GDM1 (cell line): ENCODE results near the gene PSORS1C1.
A peak's percentile ranks its signal among the peaks of the same experiment; 100 is the strongest.
"Not testable (repeated sequence)": the region's sequence is repeated elsewhere in the genome, so short reads cannot be mapped to it uniquely, and the experiment has no call there.

ENCODE experiments used
- DNase-seq: peaks from one replicate; lab custom pipeline; 2025; lab: John Stamatoyannopoulos, UW

PSORS1C1 gene

GRCh38 chr6:31114541-31114878 is at the start of gene PSORS1C1:
Gene PSORS1C1, plus strand, starts transcription at chr6:31114800. Its CDS starts 14,833 bp downstream, at chr6:31129633.
- DNase-seq: no peak

- no peak for DNase-seq
These were observed 49.0 kb upstream of the PSORS1C1 start for GRCh38 chr6:31065556-31065955.

- not testable (repeated sequence) for DNase-seq
These were observed 47.6 kb upstream of the PSORS1C1 start for GRCh38 chr6:31067028-31067427.

GRCh38 chr6:31067891-31068668 is 46.5 kb upstream of the PSORS1C1 start:
- DNase-seq: not testable (repeated sequence)

GRCh38 chr6:31068669-31069340 is 45.8 kb upstream of the PSORS1C1 start:
- peak; percentile 51 for DNase-seq

GRCh38 chr6:31070711-31071197 is 43.8 kb upstream of the PSORS1C1 start:
- DNase-seq: peak; percentile 24

GRCh38 chr6:31074401-31074800 is 40.2 kb upstream of the PSORS1C1 start:
- no peak for DNase-seq

- DNase-seq: no peak
These were observed 39.1 kb upstream of the PSORS1C1 start for GRCh38 chr6:31075528-31075927.

- DNase-seq: no peak
These were observed 38.0 kb upstream of the PSORS1C1 start for GRCh38 chr6:31076611-31077010.

GRCh38 chr6:31079656-31080261 is 34.8 kb upstream of the PSORS1C1 start:
- peak; percentile 35 for DNase-seq

- DNase-seq: no peak
These were observed 32.7 kb upstream of the PSORS1C1 start for GRCh38 chr6:31081872-31082271.

- peak; percentile 27 for DNase-seq
These were observed 30.8 kb upstream of the PSORS1C1 start for GRCh38 chr6:31083742-31084354.

GRCh38 chr6:31086788-31087440 is 27.7 kb upstream of the PSORS1C1 start:
- DNase-seq: no peak

GRCh38 chr6:31087494-31088089 is 27.0 kb upstream of the PSORS1C1 start:
- peak; percentile 62 for DNase-seq

- no peak for DNase-seq
These were observed 24.2 kb upstream of the PSORS1C1 start for GRCh38 chr6:31090275-31090972.

- DNase-seq: no peak
These were observed 23.6 kb upstream of the PSORS1C1 start for GRCh38 chr6:31090973-31091364.

GRCh38 chr6:31091680-31092079 is 22.9 kb upstream of the PSORS1C1 start:
- DNase-seq: no peak

- no peak for DNase-seq
These were observed 22.4 kb upstream of the PSORS1C1 start for GRCh38 chr6:31092238-31092637.

- DNase-seq: no peak
These were observed 21.7 kb upstream of the PSORS1C1 start for GRCh38 chr6:31092769-31093505.

GRCh38 chr6:31094389-31094881 is 20.2 kb upstream of the PSORS1C1 start:
- peak; percentile 60 for DNase-seq
